SK-N-SH treated with all-trans-retinoic acid at 6 μM for 48 hours (cell line): ENCODE measurements around the gene CRYGB.

Source experiments
- ATAC-seq: fragments of 200-7000 bp; cut with Tn5 transposase; 3 replicates; pipeline ENCODE4 v1.9.1; 2020; ENCODE audit warnings: mild to moderate bottlenecking, moderate library complexity
- ARNTL ChIP-seq: fragments of 450-650 bp; formaldehyde crosslinking; IDR thresholded peaks from 2 replicates; pipeline ENCODE4 v1.5.0; 2020; ENCODE audit warnings: low read depth, mild to moderate bottlenecking, moderate library complexity, borderline replicate concordance
- BACH2 ChIP-seq: fragments of 250-450 bp; sonication (Bioruptor Pico); IDR thresholded peaks from 2 replicates; pipeline ENCODE4 v1.9.0; 2021; ENCODE audit warnings: mild to moderate bottlenecking, borderline replicate concordance
- CREB5 ChIP-seq: fragments of 250-450 bp; sonication (Bioruptor Pico); IDR thresholded peaks from 2 replicates; pipeline ENCODE4 v1.5.1; 2020; ENCODE audit warnings: low read depth, mild to moderate bottlenecking, moderate library complexity
- CSDC2 ChIP-seq: fragments of 250-450 bp; sonication (Bioruptor Pico); IDR thresholded peaks from 2 replicates; pipeline ENCODE4 v1.5.0; 2020; ENCODE audit warnings: mild to moderate bottlenecking, moderate library complexity
- CSRNP3 ChIP-seq: fragments of 250-450 bp; sonication (Bioruptor Pico); IDR thresholded peaks from 2 replicates; pipeline ENCODE4 v1.5.1; 2021; ENCODE audit warnings: mild to moderate bottlenecking, moderate library complexity
- ESRRG ChIP-seq: fragments of 250-450 bp; sonication (Bioruptor Pico); IDR thresholded peaks from 2 replicates; pipeline ENCODE4 v1.6.1; 2021; ENCODE audit warnings: mild to moderate bottlenecking
- GLIS3 ChIP-seq: fragments of 250-450 bp; sonication (Bioruptor Pico); IDR thresholded peaks from 2 replicates; pipeline ENCODE4 v1.5.0; 2020; ENCODE audit warnings: mild to moderate bottlenecking, moderate library complexity
- OSR1 ChIP-seq: fragments of 250-450 bp; sonication (Bioruptor Pico); IDR thresholded peaks from 2 replicates; pipeline ENCODE4 v1.8.0; 2022; ENCODE audit warnings: moderate library complexity, mild to moderate bottlenecking, inconsistent platforms
- PATZ1 ChIP-seq: fragments of 250-450 bp; sonication (Bioruptor Pico); IDR thresholded peaks from 2 replicates; pipeline ENCODE4 v1.8.0; 2020; ENCODE audit warnings: mild to moderate bottlenecking, moderate library complexity, borderline replicate concordance
- POU6F1 ChIP-seq: fragments of 250-450 bp; sonication (Bioruptor Pico); IDR thresholded peaks from 2 replicates; pipeline ENCODE4 v1.8.0; 2021; ENCODE audit warnings: low read depth, mild to moderate bottlenecking, moderate library complexity, borderline replicate concordance
- PPARA ChIP-seq: fragments of 250-450 bp; sonication (Bioruptor Pico); IDR thresholded peaks from 2 replicates; pipeline ENCODE4 v1.5.0; 2020; ENCODE audit warnings: mild to moderate bottlenecking, borderline replicate concordance
- RARB ChIP-seq: fragments of 250-450 bp; sonication (Bioruptor Pico); IDR thresholded peaks from 2 replicates; pipeline ENCODE4 v1.8.0; 2021; ENCODE audit warnings: mild to moderate bottlenecking, moderate library complexity
- SNAI2 ChIP-seq: fragments of 250-450 bp; sonication (Bioruptor Pico); IDR thresholded peaks from 2 replicates; pipeline ENCODE4 v1.5.0; 2020; ENCODE audit warnings: mild to moderate bottlenecking, moderate library complexity
- TCF4 ChIP-seq: fragments of 250-450 bp; sonication (Bioruptor Pico); IDR thresholded peaks from 2 replicates; pipeline ENCODE4 v1.8.0; 2021; ENCODE audit warnings: mild to moderate bottlenecking, moderate library complexity, borderline replicate concordance
- TOX ChIP-seq: fragments of 250-450 bp; sonication (Bioruptor Pico); IDR thresholded peaks from 2 replicates; pipeline ENCODE4 v1.8.0; 2021; ENCODE audit warnings: mild to moderate bottlenecking, moderate library complexity, borderline replicate concordance
- ZC3H10 ChIP-seq: fragments of 250-450 bp; sonication (Bioruptor Pico); IDR thresholded peaks from 2 replicates; pipeline ENCODE4 v1.5.1; 2021; ENCODE audit warnings: mild to moderate bottlenecking, moderate library complexity
- ZFP3 ChIP-seq: fragments of 250-450 bp; sonication (Bioruptor Pico); IDR thresholded peaks from 2 replicates; pipeline ENCODE4 v1.5.0; 2020; ENCODE audit warnings: mild to moderate bottlenecking, moderate library complexity
- ZNF565 ChIP-seq: fragments of 450-650 bp; formaldehyde crosslinking; conservative IDR thresholded peaks from 2 replicates; pipeline ENCODE4 v1.5.0; 2020; ENCODE audit warnings: low read depth, mild to moderate bottlenecking, moderate library complexity

CRYGB gene

GRCh38 chr2:208146006-208146405 lies at the start of gene CRYGB:
Gene CRYGB, minus strand, starts transcription at chr2:208146158. Its CDS starts 38 bp downstream, at chr2:208146120.
- TF ChIP-seq SNAI2 (CRISPR knock-in tag) (no peak), GLIS3 (CRISPR knock-in tag) (no peak), PPARA (no peak), ZFP3 (CRISPR knock-in tag) (no peak), POU6F1 (CRISPR knock-in tag) (no peak)
- TF ChIP-seq, all 23 proteins: peak for 0
- no peak for ATAC-seq

GRCh38 chr2:208195531-208195930 lies 49.6 kb upstream of the CRYGB start:
- no peak for ATAC-seq
- TF ChIP-seq TOX (CRISPR knock-in tag), result no peak
- no peak for TF ChIP-seq ARNTL (CRISPR knock-in tag)
- TF ChIP-seq, all 23 proteins: peak for 0

- no peak for ATAC-seq
- TF ChIP-seq ZNF565, result no peak
- no peak for TF ChIP-seq TCF4 (CRISPR knock-in tag)
- no peak for TF ChIP-seq BACH2 (CRISPR knock-in tag)
- TF ChIP-seq ARNTL (CRISPR knock-in tag), result no peak
- TF ChIP-seq CSDC2 (CRISPR knock-in tag), result no peak
- TF ChIP-seq OSR1 (CRISPR knock-in tag), result no peak
- TF ChIP-seq POU6F1 (CRISPR knock-in tag), result no peak
- TF ChIP-seq CREB5 (CRISPR knock-in tag), result no peak
- TF ChIP-seq SNAI2 (CRISPR knock-in tag), result no peak
- no peak for TF ChIP-seq CSRNP3 (CRISPR knock-in tag)
- TF ChIP-seq ESRRG, result no peak
- TF ChIP-seq RARB, result no peak
- TF ChIP-seq ZFP3 (CRISPR knock-in tag), result no peak
These were observed 46.8 kb upstream of the CRYGB start for GRCh38 chr2:208192611-208193236.

GRCh38 chr2:208189810-208190503 lies 44.0 kb upstream of the CRYGB start, which contains the start of gene C2orf80:
Gene C2orf80, minus strand, starts transcription at chr2:208190030. Its CDS starts 3,044 bp downstream, at chr2:208186986.
- TF ChIP-seq BACH2 (CRISPR knock-in tag), result no peak
- TF ChIP-seq ESRRG, result no peak
- no peak for TF ChIP-seq CSRNP3 (CRISPR knock-in tag)
- no peak for TF ChIP-seq GLIS3 (CRISPR knock-in tag)
- TF ChIP-seq PATZ1 (CRISPR knock-in tag), result no peak
- no peak for TF ChIP-seq CSDC2 (CRISPR knock-in tag)
- no peak for TF ChIP-seq RARB
- TF ChIP-seq SNAI2 (CRISPR knock-in tag), result no peak
- no peak for TF ChIP-seq ZC3H10 (CRISPR knock-in tag)
- no peak for TF ChIP-seq ZNF565
- TF ChIP-seq, all 23 proteins: peak for 0
- ATAC-seq, result no peak
